Measurements from ENCODE around the gene EID1.

DNA sequence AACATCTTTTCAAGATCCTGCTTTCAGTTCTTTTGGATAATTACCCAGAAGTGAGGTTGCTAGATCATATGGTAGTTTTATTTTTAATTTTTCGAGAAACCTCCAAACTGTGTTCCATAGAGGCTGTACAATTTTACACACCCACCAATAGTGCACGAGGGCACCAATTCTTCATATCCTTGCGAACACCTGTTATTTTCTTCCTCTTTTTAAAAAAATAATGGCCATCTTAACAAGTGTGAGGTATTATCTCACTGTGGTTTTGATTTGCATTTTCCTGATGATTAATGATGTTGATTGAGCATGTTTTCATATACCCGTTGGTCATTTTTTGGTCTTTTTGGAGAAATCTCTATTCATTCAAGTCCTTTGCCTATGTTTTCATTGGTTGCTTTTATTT lies 49.5 kb upstream of the EID1 start:
- TF ChIP-seq, protein P1, sequence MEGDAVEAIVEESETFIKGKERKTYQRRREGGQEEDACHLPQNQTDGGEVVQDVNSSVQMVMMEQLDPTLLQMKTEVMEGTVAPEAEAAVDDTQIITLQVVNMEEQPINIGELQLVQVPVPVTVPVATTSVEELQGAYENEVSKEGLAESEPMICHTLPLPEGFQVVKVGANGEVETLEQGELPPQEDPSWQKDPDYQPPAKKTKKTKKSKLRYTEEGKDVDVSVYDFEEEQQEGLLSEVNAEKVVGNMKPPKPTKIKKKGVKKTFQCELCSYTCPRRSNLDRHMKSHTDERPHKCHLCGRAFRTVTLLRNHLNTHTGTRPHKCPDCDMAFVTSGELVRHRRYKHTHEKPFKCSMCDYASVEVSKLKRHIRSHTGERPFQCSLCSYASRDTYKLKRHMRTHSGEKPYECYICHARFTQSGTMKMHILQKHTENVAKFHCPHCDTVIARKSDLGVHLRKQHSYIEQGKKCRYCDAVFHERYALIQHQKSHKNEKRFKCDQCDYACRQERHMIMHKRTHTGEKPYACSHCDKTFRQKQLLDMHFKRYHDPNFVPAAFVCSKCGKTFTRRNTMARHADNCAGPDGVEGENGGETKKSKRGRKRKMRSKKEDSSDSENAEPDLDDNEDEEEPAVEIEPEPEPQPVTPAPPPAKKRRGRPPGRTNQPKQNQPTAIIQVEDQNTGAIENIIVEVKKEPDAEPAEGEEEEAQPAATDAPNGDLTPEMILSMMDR (IDR thresholded peaks at IDR 0.05): no peak
- TF ChIP-seq POLR2AphosphoS5 (IDR thresholded peaks at IDR 0.05): no peak
- no peak for TF ChIP-seq POLR2A (IDR thresholded peaks at IDR 0.05)

Measured in gastroesophageal sphincter (tissue), 3 donors.